ENCODE data around the gene DSG2.

DSG2 gene

DNA sequence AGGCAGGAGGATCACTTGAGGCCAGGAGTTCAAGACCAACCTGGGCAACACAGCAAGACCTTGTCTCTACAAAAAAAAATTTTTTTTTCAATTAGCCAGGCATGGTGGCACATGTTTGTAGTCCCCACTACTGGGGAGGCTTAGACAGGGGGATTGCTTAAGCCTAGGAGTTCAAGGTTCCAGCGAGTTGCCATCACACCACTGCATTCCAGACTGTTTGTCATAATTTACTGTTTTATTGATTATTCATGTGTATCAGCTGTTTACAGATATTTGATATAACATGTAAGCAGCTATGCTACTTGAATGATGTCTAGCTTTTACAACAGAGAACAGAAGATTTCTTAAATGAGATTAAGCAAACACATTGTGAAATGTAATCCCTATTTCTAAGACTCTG is 35.3 kb downstream of the DSG2 start:
- H3K27me3 ChIP-seq (ENCODE audit: low read length) = no peaks in the 10 kb centered on the region

GRCh38 chr18:31538837-31539236 is 40.9 kb downstream of the DSG2 start:
- no peaks in the 10 kb centered on the region for H3K36me3 ChIP-seq (ENCODE audit: low read length)
- H3K9me2 ChIP-seq (replicated peaks; ENCODE audit: insufficient read depth, low read length) = no peaks in the 10 kb centered on the region
- no peak overlapping the region for H3K27ac ChIP-seq (ENCODE audit: low read depth, low read length)
- no peaks in the 10 kb centered on the region for H3K9me3 ChIP-seq (ENCODE audit: insufficient read depth, low read length)
- no peaks in the 10 kb centered on the region for H3K27me3 ChIP-seq (ENCODE audit: low read length)
- TF ChIP-seq EZH2phosphoT487 (conservative IDR thresholded peaks at IDR 0.05; ENCODE audit: low read length) (no peak), CTCF (IDR thresholded peaks at IDR 0.05; ENCODE audit: insufficient read depth, low read length, poor library complexity, severe bottlenecking) (no peak)
- H4K20me1 ChIP-seq (ENCODE audit: low read depth, low read length) = no peaks in the 10 kb centered on the region
- H3K4me2 ChIP-seq (ENCODE audit: low read depth, low read length, poor library complexity, severe bottlenecking) = no peak overlapping the region
- no peaks in the 10 kb centered on the region for H3F3A ChIP-seq (ENCODE audit: insufficient read depth)
- no peaks in the 10 kb centered on the region for H3K79me2 ChIP-seq (ENCODE audit: insufficient read depth, low read length)
- no peak overlapping the region for H3K4me3 ChIP-seq (ENCODE audit: insufficient read depth, low read length, poor library complexity, severe bottlenecking)
- no peak overlapping the region for H2AFZ ChIP-seq (ENCODE audit: low read depth, low read length, severe bottlenecking)
- H3K9ac ChIP-seq (ENCODE audit: low read length) = no peak overlapping the region

More for the DNA sequence above, 35.3 kb downstream of the DSG2 start:
- H3K9me3 ChIP-seq (ENCODE audit: insufficient read depth, low read length) = no peaks in the 10 kb centered on the region
- no peak overlapping the region for H2AFZ ChIP-seq (ENCODE audit: low read depth, low read length, severe bottlenecking)
- TF ChIP-seq CTCF (IDR thresholded peaks at IDR 0.05; ENCODE audit: insufficient read depth, low read length, poor library complexity, severe bottlenecking) (no peak), EZH2phosphoT487 (conservative IDR thresholded peaks at IDR 0.05; ENCODE audit: low read length) (no peak)
- H4K20me1 ChIP-seq (ENCODE audit: low read depth, low read length) = no peaks in the 10 kb centered on the region
- H3K9me2 ChIP-seq (replicated peaks; ENCODE audit: insufficient read depth, low read length) = no peaks in the 10 kb centered on the region
- H3K4me3 ChIP-seq (ENCODE audit: insufficient read depth, low read length, poor library complexity, severe bottlenecking) = no peak overlapping the region
- H3K27ac ChIP-seq (ENCODE audit: low read depth, low read length) = no peak overlapping the region
- H3K4me2 ChIP-seq (ENCODE audit: low read depth, low read length, poor library complexity, severe bottlenecking) = no peak overlapping the region
- no peaks in the 10 kb centered on the region for H3K36me3 ChIP-seq (ENCODE audit: low read length)
- no peak overlapping the region for H3K9ac ChIP-seq (ENCODE audit: low read length)
- H3F3A ChIP-seq (ENCODE audit: insufficient read depth) = no peaks in the 10 kb centered on the region
- H3K79me2 ChIP-seq (ENCODE audit: insufficient read depth, low read length) = no peaks in the 10 kb centered on the region

GRCh38 chr18:31546476-31546875 is 48.5 kb downstream of the DSG2 start:
- no peak overlapping the region for H3K27ac ChIP-seq (ENCODE audit: low read depth, low read length)
- TF ChIP-seq CTCF (IDR thresholded peaks at IDR 0.05; ENCODE audit: insufficient read depth, low read length, poor library complexity, severe bottlenecking) (no peak), EZH2phosphoT487 (conservative IDR thresholded peaks at IDR 0.05; ENCODE audit: low read length) (no peak)
- H3K9ac ChIP-seq (ENCODE audit: low read length) = no peak overlapping the region
- H3K36me3 ChIP-seq (ENCODE audit: low read length) = no peaks in the 10 kb centered on the region
- no peaks in the 10 kb centered on the region for H3F3A ChIP-seq (ENCODE audit: insufficient read depth)
- no peaks in the 10 kb centered on the region for H4K20me1 ChIP-seq (ENCODE audit: low read depth, low read length)
- H3K9me2 ChIP-seq (replicated peaks; ENCODE audit: insufficient read depth, low read length) = no peaks in the 10 kb centered on the region
- H3K9me3 ChIP-seq (ENCODE audit: insufficient read depth, low read length) = no peaks in the 10 kb centered on the region
- no peak overlapping the region for H3K4me2 ChIP-seq (ENCODE audit: low read depth, low read length, poor library complexity, severe bottlenecking)
- H3K79me2 ChIP-seq (ENCODE audit: insufficient read depth, low read length) = no peaks in the 10 kb centered on the region
- no peak overlapping the region for H3K4me3 ChIP-seq (ENCODE audit: insufficient read depth, low read length, poor library complexity, severe bottlenecking)
- no peaks in the 10 kb centered on the region for H3K27me3 ChIP-seq (ENCODE audit: low read length)
- H2AFZ ChIP-seq (ENCODE audit: low read depth, low read length, severe bottlenecking) = no peak overlapping the region
